Inflammatory macrophage (primary cell): ENCODE results near the gene NELL2.
"Not testable (repeated sequence)": the region's sequence is repeated elsewhere in the genome, so short reads cannot be mapped to it uniquely, and the experiment has no call there.

Experiments
- DNase-seq, 2 donors: peaks; one replicate each; pipeline ENCODE4 v3.0.0-alpha.2; 2020 to 2022

Gene NELL2

GRCh38 chr12:44774815-44775411 is 101.2 kb downstream of the NELL2 start:
- DNase-seq = peak in 1 of 2 donors; percentile 11

GRCh38 chr12:44771485-44772021 is 104.6 kb downstream of the NELL2 start:
- DNase-seq = no peak

DNA sequence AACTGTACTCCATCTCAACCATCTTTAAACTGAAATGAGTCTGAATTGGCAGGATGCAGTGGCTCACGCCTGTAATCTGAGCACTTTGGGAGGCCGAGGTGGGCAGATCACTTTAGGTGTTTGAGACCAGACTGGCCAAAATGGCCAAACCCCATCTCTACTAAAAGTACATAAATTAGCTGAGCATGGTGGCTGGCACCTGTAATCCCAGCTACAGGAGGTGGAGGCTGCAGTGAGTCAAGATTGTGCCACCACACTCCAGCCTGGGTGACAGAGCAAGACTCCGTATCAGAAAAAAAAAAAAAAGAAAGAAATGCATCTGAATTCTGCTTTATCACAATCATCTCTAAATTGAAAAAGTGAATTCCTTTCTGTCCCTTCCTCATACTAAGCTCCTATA is 110.3 kb downstream of the NELL2 start:
- no peak for DNase-seq

DNA sequence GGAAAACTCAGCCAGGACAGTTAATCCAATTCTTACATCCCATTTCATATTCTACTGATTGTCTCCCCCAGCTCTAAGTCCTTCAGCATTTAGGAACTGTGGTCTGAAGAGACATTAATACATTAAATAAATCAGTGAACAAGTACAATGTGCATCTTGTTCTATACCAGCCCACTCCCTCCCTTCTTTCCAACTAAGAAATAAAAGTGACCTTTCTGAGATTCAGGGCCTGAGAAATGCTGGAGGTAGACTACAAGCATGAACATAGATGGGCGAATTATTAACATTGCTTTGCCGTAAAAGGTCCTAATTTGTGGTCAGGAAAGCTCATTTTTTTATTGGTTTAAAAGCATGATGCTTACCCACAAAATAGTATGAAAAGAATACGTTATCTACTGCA is 113.1 kb downstream of the NELL2 start:
- no peak for DNase-seq

GRCh38 chr12:44759289-44759688 is 116.8 kb downstream of the NELL2 start:
- no peak for DNase-seq

DNA sequence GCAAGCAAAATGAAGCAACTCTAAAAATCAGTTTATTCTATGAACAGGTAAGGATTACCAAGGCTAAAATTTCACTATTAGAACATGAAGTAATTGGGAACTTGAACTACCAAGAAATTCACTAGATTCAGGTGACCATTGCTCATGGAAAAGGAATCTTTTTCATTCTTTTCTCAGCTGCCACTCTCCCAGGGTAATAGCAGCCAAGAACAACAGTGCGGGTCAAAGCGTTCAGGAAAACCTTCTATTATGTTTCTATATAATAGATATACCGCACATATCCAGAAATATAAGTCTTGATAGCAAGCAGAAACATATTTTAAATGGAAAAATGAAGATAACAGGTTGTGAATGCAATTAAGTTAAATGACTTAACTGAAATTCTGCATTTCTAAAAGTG is 125.6 kb downstream of the NELL2 start:
- DNase-seq = no peak

DNA sequence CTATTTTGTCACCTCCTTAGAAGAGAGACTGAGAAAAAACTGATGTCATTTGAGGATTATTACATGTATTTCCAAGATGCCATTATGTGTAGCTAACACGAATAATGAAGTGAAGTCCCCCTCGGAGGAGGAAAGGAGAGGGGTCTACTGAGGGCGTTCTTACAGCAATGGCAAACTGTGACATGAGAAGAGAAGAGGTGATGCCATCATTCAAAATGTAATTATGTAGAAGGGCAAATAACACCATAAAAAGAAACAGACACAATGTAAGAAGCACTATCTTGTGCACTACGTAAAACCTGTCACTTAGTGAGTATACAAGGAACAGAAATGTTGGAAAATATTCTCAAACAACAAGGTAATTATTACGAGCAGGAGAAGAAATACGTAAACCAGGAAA is 126.5 kb downstream of the NELL2 start:
- no peak for DNase-seq

- no peak for DNase-seq
These were observed 127.1 kb downstream of the NELL2 start for GRCh38 chr12:44748950-44749468.

GRCh38 chr12:44741292-44741980 is 134.7 kb downstream of the NELL2 start:
- DNase-seq = not testable (repeated sequence)

DNA sequence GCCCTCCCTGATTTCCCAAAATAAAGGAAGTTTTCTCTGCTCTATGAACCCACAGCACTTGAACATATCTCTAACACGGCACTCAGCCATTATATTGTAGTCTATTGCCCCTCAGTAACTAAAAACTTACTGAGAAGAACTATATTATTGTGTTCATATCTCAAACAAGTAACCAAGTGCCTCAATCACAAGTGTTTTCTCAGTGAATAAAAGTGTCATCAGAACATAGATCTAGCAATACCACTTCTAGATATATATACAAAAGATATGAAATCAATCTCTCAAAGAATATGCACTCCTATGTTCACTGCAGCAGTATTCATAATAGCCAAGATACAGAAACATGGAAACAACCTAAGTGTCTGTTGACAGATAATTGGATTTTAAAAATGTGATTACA is 138.1 kb downstream of the NELL2 start:
- DNase-seq = no peak

- DNase-seq = no peak
These were observed 147.5 kb downstream of the NELL2 start for GRCh38 chr12:44728566-44728965.

DNA sequence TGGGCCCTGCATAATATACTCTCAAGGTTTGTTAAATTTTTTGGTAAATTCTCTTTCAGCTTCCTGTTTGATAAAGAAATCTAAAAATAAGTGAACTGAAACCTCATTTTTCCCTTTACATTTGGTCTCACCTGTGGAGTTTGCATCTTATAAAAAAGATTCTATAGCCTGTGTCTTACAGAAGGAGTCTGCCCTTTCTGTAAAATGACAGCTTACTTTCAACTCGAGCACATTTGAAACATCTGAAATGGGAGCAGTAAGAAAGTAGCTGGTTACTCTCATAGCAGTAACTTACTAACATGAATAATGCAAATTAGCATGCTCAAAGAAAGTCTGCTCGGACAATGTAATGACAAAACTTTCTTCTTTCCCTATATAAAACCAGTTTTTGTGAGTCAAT is 155.8 kb downstream of the NELL2 start:
- no peak for DNase-seq

GRCh38 chr12:44717612-44718011 is 158.5 kb downstream of the NELL2 start:
- no peak for DNase-seq

DNA sequence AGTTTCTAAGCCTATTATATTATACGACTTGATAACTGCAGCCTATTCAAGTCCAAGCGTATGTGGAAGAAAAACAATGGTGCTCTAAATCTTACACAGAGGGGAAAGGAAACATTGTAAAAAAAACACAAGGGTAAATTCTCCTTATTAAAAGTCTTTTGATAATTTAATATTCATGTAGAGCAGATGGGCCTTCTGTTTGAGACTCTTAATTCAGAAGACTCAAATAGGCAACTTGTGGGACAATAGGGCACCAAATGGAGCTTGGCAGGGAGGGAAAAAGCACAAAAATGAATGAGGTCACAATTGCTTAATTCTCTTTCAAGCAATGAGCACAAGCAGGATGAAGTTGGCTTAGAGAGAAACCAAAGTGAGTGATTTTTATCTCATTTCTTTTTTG is 159.4 kb downstream of the NELL2 start:
- no peak for DNase-seq

DNA sequence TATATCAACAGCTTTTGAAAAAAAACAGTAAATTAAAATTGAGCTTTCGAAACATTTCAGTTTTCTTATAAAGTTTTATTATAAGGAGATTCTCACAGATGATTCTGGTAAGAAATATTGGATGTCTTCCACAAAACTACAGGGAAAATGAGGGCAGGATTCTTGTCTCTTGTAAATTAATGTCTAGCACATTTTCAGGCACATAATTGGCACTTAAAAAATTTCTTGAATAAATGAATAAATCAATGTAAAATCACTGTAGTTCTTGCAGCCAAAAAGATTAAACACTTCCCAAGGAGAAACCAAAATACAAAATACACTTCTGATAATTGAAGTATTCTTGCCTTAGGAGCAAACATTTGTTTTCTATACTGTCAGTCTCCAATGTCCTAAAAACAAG is 164.4 kb downstream of the NELL2 start:
- DNase-seq = no peak

DNA sequence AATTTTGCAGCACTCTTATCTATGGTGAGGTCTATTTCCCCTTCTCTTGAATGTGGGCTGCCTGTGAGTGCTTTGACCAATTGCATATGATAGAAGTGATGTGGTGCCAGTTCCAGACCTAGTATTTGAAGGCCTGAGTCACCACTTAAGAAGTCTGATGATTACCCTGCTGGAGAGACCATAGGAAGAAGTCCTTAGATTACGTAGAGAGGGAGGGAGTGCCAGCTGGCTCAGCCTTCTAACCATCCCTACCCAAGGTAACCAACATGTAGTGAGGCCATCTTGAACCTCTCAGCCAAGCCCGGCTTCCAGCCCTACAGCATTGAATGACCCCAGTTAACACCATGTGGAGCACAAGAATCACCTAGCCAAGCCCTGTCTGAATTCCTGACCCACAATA is 166.9 kb downstream of the NELL2 start:
- no peak for DNase-seq

DNA sequence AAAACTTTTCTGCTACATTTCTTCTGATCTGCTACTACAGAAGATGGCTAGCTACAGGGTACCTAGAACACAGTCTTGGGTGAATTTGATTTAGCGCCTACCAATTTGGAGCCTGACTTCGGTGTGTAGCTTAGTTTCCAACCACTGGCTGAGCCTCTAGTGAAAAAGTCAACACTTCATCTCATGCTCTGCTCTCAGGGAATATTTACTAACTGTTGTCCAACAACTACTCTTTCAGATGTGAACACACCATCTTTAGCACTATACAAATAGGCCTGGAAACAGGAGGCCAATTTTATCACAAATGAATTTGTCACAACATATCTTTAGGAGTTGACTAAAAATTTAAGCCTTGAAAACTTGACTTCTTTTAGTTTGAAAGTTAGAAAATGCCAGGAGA is 167.9 kb downstream of the NELL2 start:
- DNase-seq = no peak

GRCh38 chr12:44703182-44703910 is 172.8 kb downstream of the NELL2 start:
- no peak for DNase-seq

- DNase-seq = no peak
These were observed 178.6 kb downstream of the NELL2 start for GRCh38 chr12:44697511-44697910.

DNA sequence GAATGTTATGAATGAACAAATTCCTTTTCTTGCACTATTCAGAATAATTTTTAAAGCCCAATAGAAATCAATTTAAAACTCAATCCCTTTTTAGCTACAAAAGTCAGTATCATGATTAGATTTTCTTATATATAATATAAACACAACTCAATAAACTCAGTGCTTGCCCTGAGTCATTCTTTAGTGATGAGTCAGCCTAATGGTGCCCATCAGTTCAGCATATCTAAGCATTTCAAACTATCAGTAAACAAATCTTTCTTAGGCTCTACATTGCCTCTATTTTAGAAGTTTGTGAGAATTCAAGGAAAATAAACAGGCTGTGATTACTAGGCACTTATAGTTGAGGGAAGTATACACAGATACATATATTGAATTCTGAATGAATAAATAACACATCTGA is 179.6 kb downstream of the NELL2 start:
- DNase-seq = no peak

DNA sequence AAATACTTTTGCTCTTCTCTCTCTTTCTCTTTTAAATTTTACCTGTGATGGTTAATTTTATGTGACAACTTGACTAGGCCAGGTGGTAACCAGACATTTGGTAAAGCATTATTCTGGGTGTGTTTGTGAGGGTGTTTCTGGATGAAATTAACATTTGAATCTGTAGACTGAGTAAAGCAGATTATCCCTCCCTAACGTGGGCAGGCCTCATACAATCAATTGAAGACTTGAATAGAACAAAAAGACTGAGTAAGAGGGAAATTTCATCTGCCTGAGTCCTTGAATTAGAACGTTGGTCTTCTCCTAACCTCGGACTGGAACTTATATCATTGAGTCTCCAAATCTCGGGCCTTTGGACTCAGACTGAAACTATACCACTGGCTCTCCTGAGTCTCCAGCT is 182.1 kb downstream of the NELL2 start:
- DNase-seq = no peak

GRCh38 chr12:44689587-44689986 is 186.5 kb downstream of the NELL2 start:
- no peak for DNase-seq

GRCh38 chr12:44686821-44687432 is 189.2 kb downstream of the NELL2 start:
- DNase-seq = not testable (repeated sequence)
